Lung (tissue), 12 donors: ENCODE results near the gene DHCR24. TPM values are rescaled to one million over a fixed set of nuclear protein-coding genes. Genes with fewer than 3 reads are reported as not detected.

Experiments used
- ATAC-seq: fragments of 200-7000 bp; cut with Tn5 transposase; one replicate; pipeline ENCODE4 v1.9.1; 2020; ENCODE audit warnings: moderate number of reproducible peaks; ENCODE audit not compliant: insufficient read depth, low FRiP score
- DNase-seq, 3 donors: peaks; one replicate each; pipeline ENCODE4 v3.0.0-alpha.2; 2013 to 2017
- H3K27ac ChIP-seq, 2 donors: one replicate each; pipeline ENCODE4 v1.5.1; 2013; ENCODE audit warnings: mild to moderate bottlenecking in 2 of 2, moderate library complexity in 2 of 2, control low read depth in 1 of 2, inconsistent platforms in 1 of 2, low read depth in 1 of 2, low read length in 1 of 2
- H3K27me3 ChIP-seq, 3 donors: one replicate each; pipeline ENCODE4 v1.5.1; 2013; ENCODE audit warnings: low read length in 2 of 3; ENCODE audit not compliant: control insufficient read depth in 3 of 3, insufficient read depth in 3 of 3
- H3K36me3 ChIP-seq, 4 donors: one replicate each; pipeline ENCODE4 v1.5.1; 2013; ENCODE audit warnings: low read length in 4 of 4, mild to moderate bottlenecking in 1 of 4, moderate library complexity in 1 of 4; ENCODE audit not compliant: control insufficient read depth in 4 of 4, insufficient read depth in 4 of 4
- H3K4me1 ChIP-seq, 5 donors: one replicate each; pipeline ENCODE4 v1.5.1; 2013; ENCODE audit warnings: low read length in 5 of 5, mild to moderate bottlenecking in 2 of 5, moderate library complexity in 1 of 5; ENCODE audit not compliant: control insufficient read depth in 5 of 5, insufficient read depth in 5 of 5
- H3K4me3 ChIP-seq: one replicate; pipeline ENCODE4 v1.5.1; 2013; ENCODE audit warnings: mild to moderate bottlenecking, control low read depth, moderate library complexity
- H3K9ac ChIP-seq, 2 donors: one replicate each; pipeline ENCODE4 v1.5.1; 2013; ENCODE audit warnings: low read length in 2 of 2, control low read depth in 1 of 2; ENCODE audit not compliant: insufficient read depth in 1 of 2
- H3K9me3 ChIP-seq, 4 donors: one replicate each; pipeline ENCODE4 v1.5.1; 2013; ENCODE audit warnings: low read length in 3 of 4, mild to moderate bottlenecking in 1 of 4, moderate library complexity in 1 of 4; ENCODE audit not compliant: control insufficient read depth in 4 of 4, insufficient read depth in 3 of 4
- CTCF ChIP-seq: IDR thresholded peaks from 2 replicates; pipeline ENCODE4 v1.5.1; 2012; ENCODE audit warnings: mild to moderate bottlenecking; ENCODE audit errors: control extremely low read depth, extremely low read depth
- WGBS, 2 donors: extraction: QIAGEN DNeasy Blood & Tissue Kit; methylation state at CpG; one replicate each; pipeline ENCODE4 v1.1.7; 2013; 5-methylcytosine and 5-hydroxymethylcytosine counted together
- polyA plus RNA-seq, 2 donors: library from polyadenylated mRNA; stranded (reverse); fragments of 200-250 nt; gene quantifications; one replicate each; pipeline ENCODE4 v1.2.1, GENCODE V29; 2013
- total RNA-seq, 2 donors: library from RNA; depleted of rRNA in 1 of 2; stranded (reverse); fragments of >200 nt in 1 of 2; gene quantifications; one replicate each; pipeline ENCODE4 v1.2.1, GENCODE V29; 2014 to 2021
- donor health status: control.
- donor health status: control.
- donor health status: Bipolar disorder and iron deficiency.
- donor health status: healthy.
- donor health status: DM: yes; HTN: yes; CAD: no.

The DHCR24 gene
- total and polyA plus RNA-seq, 4 donors = 269 to 735 (median 436) TPM

DNA sequence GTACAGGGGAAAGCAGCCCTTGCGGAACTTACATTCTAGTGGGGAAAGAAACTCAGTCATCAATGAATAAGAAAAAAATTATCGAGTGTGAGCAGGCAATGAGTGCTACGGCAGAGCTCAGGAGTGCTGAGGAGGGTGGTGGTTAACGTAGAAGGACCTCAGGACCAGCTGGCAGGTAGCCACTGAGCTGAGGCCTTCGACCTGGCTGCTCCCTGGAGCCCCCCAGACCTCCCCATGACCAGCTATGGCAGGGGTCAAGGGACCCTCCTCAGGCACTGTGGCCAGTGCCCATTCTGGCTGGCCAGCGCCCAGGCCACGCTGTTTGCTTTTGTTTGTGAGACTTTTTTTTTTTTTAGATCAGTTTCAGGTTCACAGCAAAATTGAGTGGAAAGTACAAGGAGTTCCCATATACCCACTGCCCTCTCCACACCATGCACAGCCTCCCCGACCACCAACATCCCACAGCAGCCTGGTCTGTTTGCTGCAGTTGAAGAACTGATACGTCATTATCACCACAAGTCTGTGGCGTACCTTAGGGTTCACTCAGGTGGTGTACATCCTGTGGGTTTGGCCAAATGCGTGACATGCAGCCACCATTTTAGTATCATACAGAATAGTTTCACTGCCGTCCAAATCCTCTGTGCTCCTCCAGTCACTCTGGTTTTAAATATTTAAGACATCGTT lies 74.1 kb downstream of the DHCR24 start:
- Histone ChIP-seq H3K4me1 (peaks cover 0 to 3% (median 0%) of the 10 kb centered on the region in 5 donors), H3K9ac (no peak overlapping the region), H3K4me3 (no peak overlapping the region), H3K9me3 (no peaks in the 10 kb centered on the region), H3K27me3 (no peaks in the 10 kb centered on the region), H3K27ac (no peak overlapping the region), H3K36me3 (no peaks in the 10 kb centered on the region)
- DNase-seq = no peak
- 77 to 80% methylated on average over 13 of the region's 13 CpGs for WGBS, 2 donors
- no peak for ATAC-seq
- no peak for TF ChIP-seq CTCF

DNA sequence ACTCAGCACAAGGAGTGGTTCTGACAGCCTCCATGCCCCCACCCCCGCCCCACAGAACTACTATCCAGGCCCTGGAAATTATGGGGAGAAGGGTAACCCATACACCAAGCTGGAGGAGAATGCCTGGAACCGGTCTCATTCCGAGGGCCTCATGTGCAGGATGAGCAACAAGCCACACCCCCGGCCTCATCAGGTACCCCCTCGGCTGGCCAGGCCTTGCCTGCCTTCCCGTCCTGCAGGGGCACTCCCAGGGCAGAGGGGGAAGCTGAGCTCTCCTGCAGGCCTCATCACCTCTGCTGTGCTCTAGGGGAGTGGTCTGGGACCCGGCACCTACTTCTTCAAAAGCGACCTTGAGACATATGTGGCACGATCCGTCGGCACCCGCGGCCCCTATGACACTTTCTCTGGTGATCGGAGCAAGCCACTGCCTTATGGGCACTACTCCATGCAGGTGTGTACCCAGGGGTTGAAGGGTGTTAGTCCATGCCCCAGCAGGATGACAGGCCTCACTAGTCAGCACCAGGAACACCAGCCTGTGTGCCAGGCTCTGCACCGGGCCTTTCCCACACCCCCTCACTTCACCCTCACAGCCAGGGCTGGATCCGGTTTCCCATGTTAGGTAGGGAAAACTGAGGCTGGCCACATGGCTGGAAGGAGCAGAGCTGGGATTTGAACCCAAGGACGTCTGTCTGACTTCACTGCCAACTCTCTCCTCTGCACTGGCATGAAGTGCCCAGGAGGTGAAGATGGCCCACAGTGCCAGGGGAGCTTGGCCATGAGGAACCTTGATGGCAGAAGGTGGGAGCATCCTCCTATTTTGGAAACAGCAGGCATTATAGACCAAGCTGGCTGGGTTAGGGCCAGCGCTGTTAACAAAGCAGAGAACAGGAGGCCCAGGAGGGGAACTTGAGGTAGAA lies 75.0 kb downstream of the DHCR24 start:
- Histone ChIP-seq H3K27me3 (no peaks in the 10 kb centered on the region), H3K27ac (no peak overlapping the region), H3K9me3 (no peaks in the 10 kb centered on the region), H3K36me3 (no peaks in the 10 kb centered on the region), H3K4me3 (no peak overlapping the region), H3K4me1 (peaks cover 0 to 3% (median 0%) of the 10 kb centered on the region in 5 donors), H3K9ac (no peak overlapping the region)
- no peak for TF ChIP-seq CTCF
- 86 to 90% methylated on average over 18 of the region's 18 CpGs for WGBS, 2 donors
- ATAC-seq (no peak), DNase-seq (no peak)

DNA sequence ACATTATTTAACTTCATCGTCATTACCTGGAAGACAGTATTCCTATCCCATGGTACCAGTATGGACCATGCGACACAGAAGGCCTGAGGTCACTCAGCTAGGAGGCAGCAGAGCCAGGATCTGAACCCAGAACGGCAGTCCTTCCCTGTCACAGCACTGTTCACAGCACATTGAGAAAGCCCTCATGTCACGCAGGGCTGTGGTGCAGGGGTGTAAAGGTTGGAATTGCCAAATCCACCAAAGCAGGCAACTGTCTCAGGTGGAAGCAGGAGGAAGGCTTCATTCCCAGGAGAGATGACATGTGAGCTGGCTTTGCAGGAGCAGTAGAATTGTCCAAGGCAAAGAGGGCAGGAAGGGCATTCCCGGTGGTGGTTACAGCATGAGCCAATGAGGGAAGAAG lies 75.9 kb downstream of the DHCR24 start:
- no peak for DNase-seq
- H3K9ac ChIP-seq = no peak overlapping the region
- no peak overlapping the region for H3K27ac ChIP-seq
- H3K4me1 ChIP-seq = peaks cover 0 to 3% (median 0%) of the 10 kb centered on the region in 5 donors
- H3K4me3 ChIP-seq = no peak overlapping the region
- no peaks in the 10 kb centered on the region for H3K36me3 ChIP-seq
- TF ChIP-seq CTCF = no peak
- H3K9me3 ChIP-seq = no peaks in the 10 kb centered on the region
- 88 to 89% methylated on average over 5 of the region's 5 CpGs for WGBS, 2 donors
- ATAC-seq = no peak
- peaks cover 0 to under 1% (median 0%) of the 10 kb centered on the region in 3 donors for H3K27me3 ChIP-seq
